MM.1S (cell line): ENCODE results near the gene CCDC146.

Source experiments
- EZH2 ChIP-seq: fragments of 300-600 bp; sonication (generic); optimal IDR thresholded peaks from 2 replicates; pipeline ENCODE3; 2017; ENCODE audit warnings: low read depth, mild to moderate bottlenecking, antibody characterized with exemption, low read length, mixed read lengths
- EZH2phosphoT487 ChIP-seq: fragments of 300-600 bp; sonication (generic); IDR thresholded peaks from 2 replicates; pipeline ENCODE4 v1.6.1; 2018; ENCODE audit warnings: antibody characterized with exemption, low read length
- TF ChIP-seq, protein P1 (sequence below): fragments of 300-600 bp; sonication (generic); IDR thresholded peaks from 2 replicates; pipeline ENCODE4 v1.5.1; 2016; ENCODE audit warnings: antibody characterized with exemption, low read length, mixed read lengths

DNA sequence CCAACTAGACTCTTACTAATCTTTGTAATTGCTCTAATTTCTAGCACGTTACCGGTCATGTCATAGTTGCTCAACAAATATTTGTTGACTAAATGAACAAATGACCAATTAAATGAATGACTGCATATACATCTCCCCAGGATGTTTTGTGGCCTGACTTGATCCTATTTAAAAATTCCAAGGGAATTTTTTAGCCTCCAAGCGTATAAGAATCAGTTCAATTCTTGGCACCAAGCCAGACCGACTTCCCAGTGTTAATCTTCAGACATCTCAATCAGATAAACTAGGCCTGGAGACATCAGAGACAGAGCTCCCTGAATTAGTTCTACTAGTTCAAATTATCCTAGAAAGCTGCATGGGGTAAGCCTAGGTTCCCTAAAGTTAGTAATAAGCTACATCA, 197.7 kb downstream of the CCDC146 start:
- TF ChIP-seq, protein P1, sequence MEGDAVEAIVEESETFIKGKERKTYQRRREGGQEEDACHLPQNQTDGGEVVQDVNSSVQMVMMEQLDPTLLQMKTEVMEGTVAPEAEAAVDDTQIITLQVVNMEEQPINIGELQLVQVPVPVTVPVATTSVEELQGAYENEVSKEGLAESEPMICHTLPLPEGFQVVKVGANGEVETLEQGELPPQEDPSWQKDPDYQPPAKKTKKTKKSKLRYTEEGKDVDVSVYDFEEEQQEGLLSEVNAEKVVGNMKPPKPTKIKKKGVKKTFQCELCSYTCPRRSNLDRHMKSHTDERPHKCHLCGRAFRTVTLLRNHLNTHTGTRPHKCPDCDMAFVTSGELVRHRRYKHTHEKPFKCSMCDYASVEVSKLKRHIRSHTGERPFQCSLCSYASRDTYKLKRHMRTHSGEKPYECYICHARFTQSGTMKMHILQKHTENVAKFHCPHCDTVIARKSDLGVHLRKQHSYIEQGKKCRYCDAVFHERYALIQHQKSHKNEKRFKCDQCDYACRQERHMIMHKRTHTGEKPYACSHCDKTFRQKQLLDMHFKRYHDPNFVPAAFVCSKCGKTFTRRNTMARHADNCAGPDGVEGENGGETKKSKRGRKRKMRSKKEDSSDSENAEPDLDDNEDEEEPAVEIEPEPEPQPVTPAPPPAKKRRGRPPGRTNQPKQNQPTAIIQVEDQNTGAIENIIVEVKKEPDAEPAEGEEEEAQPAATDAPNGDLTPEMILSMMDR: no peak
- TF ChIP-seq EZH2 (no peak), EZH2phosphoT487 (no peak)
